Endothelial cell of umbilical vein (primary cell): ENCODE measurements around the gene SPANXN4. TPM values are rescaled to one million over a fixed set of nuclear protein-coding genes. Genes with fewer than 3 reads are reported as not detected.

Experiments
- BruUV-seq: library from RNA; stranded (reverse); fragments of 400-500 nt; replicated peaks from 2 replicates; lab custom pipeline; 2021; lab: Mats Ljungman, UMichigan
- CTCF ChIA-PET: fragments of 300-600, 350-600 bp; sonication (Branson Sonifier 250); formaldehyde crosslinking; loops from one replicate; lab custom pipeline; 2021; ENCODE audit warnings: antibody characterized with exemption, inconsistent platforms; lab: Charles Lee
- POLR2A ChIA-PET: fragments of 300-600, 350-600 bp; sonication (Branson Sonifier 250); formaldehyde crosslinking; loops from one replicate; lab custom pipeline; 2021; ENCODE audit warnings: antibody characterized with exemption, inconsistent platforms; lab: Charles Lee
- DNase-seq: peaks from one replicate; pipeline ENCODE4 v3.0.0-alpha.2; 2011; ENCODE audit warnings: low read depth, low spot score
- FAIRE-seq: peaks from 2 replicates; lab custom pipeline; 2011; peaks lifted over from hg19 to GRCh38; lab: Jason Lieb, UNC
- H2AFZ ChIP-seq: 2 replicates; pipeline ENCODE4 v1.6.0; 2012; ENCODE audit warnings: low read depth, low read length, control low read depth, inconsistent platforms
- H3K27ac ChIP-seq: 2 replicates; pipeline ENCODE4 v1.5.1; 2011; ENCODE audit warnings: low read depth, mild to moderate bottlenecking, control low read depth, low read length, moderate library complexity; ENCODE audit not compliant: insufficient read depth
- H3K27me3 ChIP-seq, 2 experiments: 2 replicates each; pipeline versions ENCODE4 v1.6.0 to v1.6.1; 2011; ENCODE audit warnings: low read length in 2 of 2, mixed read lengths in 1 of 2; ENCODE audit not compliant: control insufficient read depth in 2 of 2, insufficient read depth in 2 of 2
- H3K36me3 ChIP-seq, 2 experiments: 2 replicates in 1 of 2; 3 replicates in 1 of 2; pipeline ENCODE4 v1.5.1; 2011; ENCODE audit warnings: low read length in 2 of 2, mild to moderate bottlenecking in 1 of 2, moderate library complexity in 1 of 2; ENCODE audit not compliant: control insufficient read depth in 2 of 2, insufficient read depth in 2 of 2; ENCODE audit errors: extremely low read depth in 1 of 2
- H3K4me1 ChIP-seq: 3 replicates; pipeline ENCODE4 v1.5.1; 2011; ENCODE audit warnings: mild to moderate bottlenecking, low read length; ENCODE audit not compliant: control insufficient read depth, insufficient read depth; ENCODE audit errors: extremely low read depth
- H3K4me2 ChIP-seq: 2 replicates; pipeline ENCODE4 v1.6.1; 2011; ENCODE audit warnings: low read length, control low read depth, mixed read lengths; ENCODE audit not compliant: insufficient read depth
- H3K4me3 ChIP-seq, 3 experiments: fragments of 200-600 bp in 1 of 3; sonication (generic), shearing (Covaris generic) in 1 of 3; replicated peaks in 1 of 3; 2 replicates each; pipeline ENCODE4 v1.5.1; 2011 to 2016; ENCODE audit warnings: control low read depth in 3 of 3, low read length in 3 of 3, mild to moderate bottlenecking in 2 of 3, inconsistent platforms in 1 of 3, low read depth in 1 of 3, moderate library complexity in 1 of 3; ENCODE audit not compliant: insufficient read depth in 1 of 3
- H3K79me2 ChIP-seq: 2 replicates; pipeline ENCODE4 v1.6.0; 2012; ENCODE audit warnings: low read length, inconsistent platforms; ENCODE audit not compliant: control insufficient read depth, insufficient read depth
- H3K9ac ChIP-seq: replicated peaks from 2 replicates; pipeline ENCODE3; 2011; ENCODE audit warnings: low read length, control low read depth; ENCODE audit not compliant: insufficient read depth; ENCODE audit errors: extremely low read depth
- H3K9me1 ChIP-seq: replicated peaks from 3 replicates; pipeline ENCODE4 v1.6.0; 2011; ENCODE audit warnings: mild to moderate bottlenecking, low read length; ENCODE audit not compliant: control insufficient read depth, insufficient read depth; ENCODE audit errors: extremely low read depth
- H3K9me3 ChIP-seq: replicated peaks from 2 replicates; pipeline ENCODE4 v1.5.1; 2012; ENCODE audit warnings: low read length, inconsistent platforms; ENCODE audit not compliant: control insufficient read depth, insufficient read depth
- H4K20me1 ChIP-seq: replicated peaks from 2 replicates; pipeline ENCODE3; 2011; ENCODE audit warnings: mild to moderate bottlenecking, low read length; ENCODE audit not compliant: control insufficient read depth, insufficient read depth; ENCODE audit errors: extremely low read depth
- EZH2 ChIP-seq: IDR thresholded peaks from 2 replicates; pipeline ENCODE4 v1.6.1; 2012; ENCODE audit warnings: borderline replicate concordance, low read depth, mild to moderate bottlenecking, moderate library complexity, low read length, inconsistent platforms; ENCODE audit not compliant: severe bottlenecking
- FOS ChIP-seq: IDR thresholded peaks from 2 replicates; pipeline ENCODE4 v1.6.1; 2011; ENCODE audit warnings: mild to moderate bottlenecking, low read length, moderate library complexity, borderline replicate concordance; ENCODE audit not compliant: insufficient read depth
- GATA2 ChIP-seq: IDR thresholded peaks from 2 replicates; pipeline ENCODE4 v1.7.0; 2011; ENCODE audit warnings: low read depth, mild to moderate bottlenecking, moderate library complexity, mixed read lengths, low read length; ENCODE audit not compliant: insufficient read length, insufficient read depth
- JUN ChIP-seq: IDR thresholded peaks from 2 replicates; pipeline ENCODE4 v1.6.1; 2011; ENCODE audit warnings: borderline replicate concordance, low read depth; ENCODE audit not compliant: insufficient read length, insufficient read depth
- MYC ChIP-seq: IDR thresholded peaks from one replicate; pipeline ENCODE4 v1.6.1; 2011; ENCODE audit warnings: mild to moderate bottlenecking, low read depth, low read length
- POLR2A ChIP-seq: IDR thresholded peaks from 2 replicates; pipeline ENCODE4 v1.6.1; 2012; ENCODE audit warnings: low read depth, mild to moderate bottlenecking, control low read depth, low read length
- POLR2AphosphoS5 ChIP-seq: IDR thresholded peaks from 2 replicates; pipeline ENCODE4 v1.6.1; 2012; ENCODE audit warnings: low read depth, mild to moderate bottlenecking, control low read depth, low read length, moderate library complexity; ENCODE audit not compliant: insufficient read depth
- dilution Hi-C: fragments of 300-500 bp; cut with MboI; formaldehyde crosslinking; loops from one replicate; pipeline ENCODE4 v1.15.0; 2019; ENCODE audit warnings: low sequenced_read_pairs; ENCODE audit not compliant: extremely low pct_ligation_motif_present
- intact Hi-C: fragments of 100-400 bp; cut with micrococcal nuclease; formaldehyde crosslinking; loops from one replicate; pipeline ENCODE4 v1.10.0; 2022
- polyA plus RNA-seq, 4 experiments: library from polyadenylated mRNA; depleted of rRNA in 3 of 4; stranded (reverse) in 3 of 4; unstranded in 1 of 4; fragments of >200 nt; gene quantifications; 2 replicates each; pipeline versions ENCODE4 v1.2.1 to v1.2.3, GENCODE V29; 2011 to 2012; ENCODE audit warnings: missing spikeins in 1 of 4
- total RNA-seq: library from RNA; stranded (reverse); gene quantifications from 2 replicates; pipeline ENCODE4 v1.2.3, GENCODE V29; 2021
- TF ChIP-seq, protein P1 (sequence below): IDR thresholded peaks from 2 replicates; pipeline ENCODE4 v1.6.1; 2011; ENCODE audit not compliant: insufficient read depth, insufficient read length
- TF ChIP-seq, protein P2 (sequence below), 2 donors: IDR thresholded peaks; 1 replicate in 1 of 2; 2 replicates in 1 of 2; pipeline ENCODE4 v1.5.1; 2011; ENCODE audit warnings: low read length in 2 of 2, mild to moderate bottlenecking in 2 of 2, moderate library complexity in 2 of 2, control low read depth in 1 of 2, inconsistent platforms in 1 of 2, low read depth in 1 of 2; ENCODE audit not compliant: insufficient read depth in 1 of 2; ENCODE audit errors: extremely low read depth in 1 of 2

SPANXN4 gene
- total and polyA plus RNA-seq, 2 donors (not counting 3 experiments of a cell fraction or from before 2014, with no cell fraction given), result not detected

- intact Hi-C loops, result no loop called here
- CTCF ChIA-PET, result no interaction called here
- dilution Hi-C loops, result no loop called here
- Histone ChIP-seq H3K4me3 (no peak overlapping the region), H2AFZ (no peak overlapping the region), H3K9ac (no peak overlapping the region), H3K9me3 (no peaks in the 10 kb centered on the region), H4K20me1 (no peaks in the 10 kb centered on the region), H3K4me2 (no peak overlapping the region), H3K27me3 (no peaks in the 10 kb centered on the region), H3K4me1 (no peaks in the 10 kb centered on the region), H3K9me1 (no peaks in the 10 kb centered on the region), H3K79me2 (no peaks in the 10 kb centered on the region), H3K36me3 (no peaks in the 10 kb centered on the region), H3K27ac (no peak overlapping the region)
- POLR2A ChIA-PET, result no interaction called here
- no TSS peak for BruUV-seq
- TF ChIP-seq POLR2A (no peak), POLR2AphosphoS5 (no peak), EZH2 (no peak), MYC (no peak), FOS (no peak), JUN (no peak), GATA2 (no peak)
- TF ChIP-seq, protein P1, sequence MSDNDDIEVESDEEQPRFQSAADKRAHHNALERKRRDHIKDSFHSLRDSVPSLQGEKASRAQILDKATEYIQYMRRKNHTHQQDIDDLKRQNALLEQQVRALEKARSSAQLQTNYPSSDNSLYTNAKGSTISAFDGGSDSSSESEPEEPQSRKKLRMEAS, result no peak
- TF ChIP-seq, protein P2, sequence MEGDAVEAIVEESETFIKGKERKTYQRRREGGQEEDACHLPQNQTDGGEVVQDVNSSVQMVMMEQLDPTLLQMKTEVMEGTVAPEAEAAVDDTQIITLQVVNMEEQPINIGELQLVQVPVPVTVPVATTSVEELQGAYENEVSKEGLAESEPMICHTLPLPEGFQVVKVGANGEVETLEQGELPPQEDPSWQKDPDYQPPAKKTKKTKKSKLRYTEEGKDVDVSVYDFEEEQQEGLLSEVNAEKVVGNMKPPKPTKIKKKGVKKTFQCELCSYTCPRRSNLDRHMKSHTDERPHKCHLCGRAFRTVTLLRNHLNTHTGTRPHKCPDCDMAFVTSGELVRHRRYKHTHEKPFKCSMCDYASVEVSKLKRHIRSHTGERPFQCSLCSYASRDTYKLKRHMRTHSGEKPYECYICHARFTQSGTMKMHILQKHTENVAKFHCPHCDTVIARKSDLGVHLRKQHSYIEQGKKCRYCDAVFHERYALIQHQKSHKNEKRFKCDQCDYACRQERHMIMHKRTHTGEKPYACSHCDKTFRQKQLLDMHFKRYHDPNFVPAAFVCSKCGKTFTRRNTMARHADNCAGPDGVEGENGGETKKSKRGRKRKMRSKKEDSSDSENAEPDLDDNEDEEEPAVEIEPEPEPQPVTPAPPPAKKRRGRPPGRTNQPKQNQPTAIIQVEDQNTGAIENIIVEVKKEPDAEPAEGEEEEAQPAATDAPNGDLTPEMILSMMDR (IDR thresholded peaks at IDR 0.05; ENCODE audit: extremely low read depth in 1 of 2, insufficient read depth in 1 of 2, low read depth in 1 of 2, low read length in 2 of 2), result no peak
- DNase-seq (no peak), FAIRE-seq (no peak)
Measured at GRCh38 chrX:143027275-143027674, 1.5 kb downstream of the SPANXN4 start.
